ENCODE data around the gene BTNL2. TPM values are rescaled to one million over a fixed set of nuclear protein-coding genes. Genes with fewer than 3 reads are reported as not detected.

The BTNL2 gene
- total and polyA plus RNA-seq, 2 donors (not counting 3 experiments of a cell fraction or from before 2014, with no cell fraction given) = not detected

DNA sequence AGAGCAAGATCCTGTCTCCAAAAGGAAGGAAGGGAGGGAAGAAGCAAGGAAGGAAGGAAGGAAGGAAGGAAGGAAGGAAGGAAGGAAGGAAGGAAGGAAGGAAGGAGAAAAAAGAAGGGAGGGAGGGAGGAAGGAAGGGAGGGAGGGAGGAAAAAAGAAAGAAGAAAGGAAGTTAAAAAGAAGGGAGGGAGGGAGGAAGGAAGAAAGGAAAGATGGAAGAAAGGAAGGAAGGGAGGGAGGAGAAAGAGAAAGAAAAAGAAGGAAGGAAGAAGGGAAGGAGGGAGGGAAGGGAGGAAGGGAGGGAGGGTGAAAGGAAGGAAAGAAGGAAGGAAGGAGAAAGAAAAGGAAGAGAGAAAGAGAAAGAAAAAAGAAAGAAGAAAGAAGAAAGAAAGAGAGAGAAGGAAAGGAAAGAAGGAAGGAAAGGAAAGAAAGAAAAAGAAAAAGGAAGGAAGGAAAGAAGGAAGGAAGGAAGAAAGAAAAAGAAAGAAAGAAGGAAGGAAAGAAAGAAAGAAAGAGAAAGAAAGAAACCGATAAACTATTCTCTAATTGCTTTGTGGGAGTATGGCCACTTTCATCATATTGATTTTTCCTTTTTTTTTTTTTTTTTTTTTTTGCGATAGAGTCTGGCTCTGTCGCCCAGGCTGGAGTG is 42.2 kb upstream of the BTNL2 start:
- intact Hi-C loops (cut with micrococcal nuclease) (no loop called here), dilution Hi-C loops (cut with MboI; ENCODE audit: extremely low pct_ligation_motif_present, low sequenced_read_pairs) (no loop called here)
- Histone ChIP-seq H3K9me1 (replicated peaks; ENCODE audit: control insufficient read depth, extremely low read depth, insufficient read depth, low read length) (no peaks in the 10 kb centered on the region), H2AFZ (ENCODE audit: low read depth, low read length) (no peak overlapping the region), H3K4me1 (ENCODE audit: control insufficient read depth, extremely low read depth, insufficient read depth, low read length) (no peaks in the 10 kb centered on the region), H3K79me2 (ENCODE audit: control insufficient read depth, insufficient read depth, low read length) (no peaks in the 10 kb centered on the region), H3K4me3 (replicated peaks in 1 of 3; ENCODE audit: insufficient read depth in 1 of 3, low read depth in 1 of 3, low read length in 3 of 3) (no peak overlapping the region), H3K4me2 (ENCODE audit: insufficient read depth, low read length) (no peak overlapping the region), H3K9ac (replicated peaks; ENCODE audit: extremely low read depth, insufficient read depth, low read length) (no peak overlapping the region), H4K20me1 (replicated peaks; ENCODE audit: control insufficient read depth, extremely low read depth, insufficient read depth, low read length) (no peaks in the 10 kb centered on the region), H3K27me3 (ENCODE audit: control insufficient read depth in 2 of 2, insufficient read depth in 2 of 2, low read length in 2 of 2) (peaks cover 3% of the 10 kb centered on the region in 2 experiments), H3K9me3 (replicated peaks; ENCODE audit: control insufficient read depth, insufficient read depth, low read length) (no peaks in the 10 kb centered on the region), H3K27ac (ENCODE audit: insufficient read depth, low read depth, low read length) (no peak overlapping the region), H3K36me3 (ENCODE audit: control insufficient read depth in 2 of 2, extremely low read depth in 1 of 2, insufficient read depth in 2 of 2, low read length in 2 of 2) (no peaks in the 10 kb centered on the region)
- DNase-seq (ENCODE audit: low read depth, low spot score) (no peak), FAIRE-seq (no peak)
- POLR2A ChIA-PET = no interaction called here
- no peak for TF ChIP-seq POLR2AphosphoS5 (IDR thresholded peaks at IDR 0.05; ENCODE audit: insufficient read depth, low read depth, low read length)
- no peak for TF ChIP-seq FOS (IDR thresholded peaks at IDR 0.05; ENCODE audit: borderline replicate concordance, insufficient read depth, low read length)
- no peak for TF ChIP-seq POLR2A (IDR thresholded peaks at IDR 0.05; ENCODE audit: low read depth, low read length)
- TF ChIP-seq JUN (IDR thresholded peaks at IDR 0.05; ENCODE audit: borderline replicate concordance, insufficient read depth, insufficient read length, low read depth) = no peak
- no peak for TF ChIP-seq MYC (IDR thresholded peaks at IDR 0.05; ENCODE audit: low read depth, low read length)
- TF ChIP-seq EZH2 (IDR thresholded peaks at IDR 0.05; ENCODE audit: borderline replicate concordance, low read depth, low read length, severe bottlenecking) = no peak
- no peak for TF ChIP-seq GATA2 (IDR thresholded peaks at IDR 0.05; ENCODE audit: insufficient read depth, insufficient read length, low read depth, low read length)
- TF ChIP-seq, protein P1, sequence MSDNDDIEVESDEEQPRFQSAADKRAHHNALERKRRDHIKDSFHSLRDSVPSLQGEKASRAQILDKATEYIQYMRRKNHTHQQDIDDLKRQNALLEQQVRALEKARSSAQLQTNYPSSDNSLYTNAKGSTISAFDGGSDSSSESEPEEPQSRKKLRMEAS (IDR thresholded peaks at IDR 0.05; ENCODE audit: insufficient read depth, insufficient read length) = no peak
- TF ChIP-seq, protein P2, sequence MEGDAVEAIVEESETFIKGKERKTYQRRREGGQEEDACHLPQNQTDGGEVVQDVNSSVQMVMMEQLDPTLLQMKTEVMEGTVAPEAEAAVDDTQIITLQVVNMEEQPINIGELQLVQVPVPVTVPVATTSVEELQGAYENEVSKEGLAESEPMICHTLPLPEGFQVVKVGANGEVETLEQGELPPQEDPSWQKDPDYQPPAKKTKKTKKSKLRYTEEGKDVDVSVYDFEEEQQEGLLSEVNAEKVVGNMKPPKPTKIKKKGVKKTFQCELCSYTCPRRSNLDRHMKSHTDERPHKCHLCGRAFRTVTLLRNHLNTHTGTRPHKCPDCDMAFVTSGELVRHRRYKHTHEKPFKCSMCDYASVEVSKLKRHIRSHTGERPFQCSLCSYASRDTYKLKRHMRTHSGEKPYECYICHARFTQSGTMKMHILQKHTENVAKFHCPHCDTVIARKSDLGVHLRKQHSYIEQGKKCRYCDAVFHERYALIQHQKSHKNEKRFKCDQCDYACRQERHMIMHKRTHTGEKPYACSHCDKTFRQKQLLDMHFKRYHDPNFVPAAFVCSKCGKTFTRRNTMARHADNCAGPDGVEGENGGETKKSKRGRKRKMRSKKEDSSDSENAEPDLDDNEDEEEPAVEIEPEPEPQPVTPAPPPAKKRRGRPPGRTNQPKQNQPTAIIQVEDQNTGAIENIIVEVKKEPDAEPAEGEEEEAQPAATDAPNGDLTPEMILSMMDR (IDR thresholded peaks at IDR 0.05; ENCODE audit: extremely low read depth in 1 of 2, insufficient read depth in 1 of 2, low read depth in 1 of 2, low read length in 2 of 2) = no peak
- no TSS peak for BruUV-seq (replicated peaks)
- CTCF ChIA-PET = no interaction called here
